ENCODE results near the gene SGSM2. TPM values are rescaled to one million over a fixed set of nuclear protein-coding genes. Genes with fewer than 3 reads are reported as not detected.
A peak's percentile ranks its signal among the peaks of the same experiment; 100 is the strongest.

Gene SGSM2
- polyA plus RNA-seq, 1 experiment = 43.6 TPM

DNA sequence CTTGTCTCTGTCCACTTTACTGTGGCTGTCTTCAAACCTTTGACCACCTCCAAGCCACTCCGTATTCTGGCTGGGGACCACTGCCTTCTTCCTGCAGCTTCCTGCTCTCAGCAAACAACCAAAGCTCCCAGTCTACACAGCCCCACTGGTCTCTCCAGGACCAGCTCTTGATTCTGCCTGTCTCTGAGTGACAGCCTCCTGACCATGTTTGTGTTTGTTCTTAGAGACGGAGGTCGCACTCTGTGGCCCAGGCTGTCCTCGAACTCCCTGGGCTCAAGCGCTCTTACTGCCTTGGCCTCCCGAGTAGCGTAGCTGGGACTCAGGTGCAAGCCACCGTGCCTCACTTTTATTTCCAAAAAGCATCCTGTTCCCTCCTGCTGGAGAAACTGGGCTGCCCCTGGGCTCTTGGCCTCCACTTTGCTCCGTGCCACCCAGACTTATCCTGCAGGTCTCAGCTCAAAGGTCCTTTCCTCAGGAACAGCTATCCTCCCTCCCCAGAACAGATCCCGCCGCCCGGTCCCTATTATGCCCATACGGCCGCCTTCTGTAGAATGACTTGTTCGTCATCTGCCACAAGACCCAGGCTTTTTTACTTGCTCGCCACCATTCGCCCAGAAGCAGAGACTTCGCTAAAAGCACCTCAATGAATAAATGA lies 54.4 kb downstream of the SGSM2 start:
- CTCF ChIA-PET = interaction anchor here (0.7 to 15.4 kb wide), 7 partner anchors 9 to 23 kb away, joined by 3 to 356 read pairs (median 3); no protein-coding TSS in a partner anchor
- TF ChIP-seq, protein P1, sequence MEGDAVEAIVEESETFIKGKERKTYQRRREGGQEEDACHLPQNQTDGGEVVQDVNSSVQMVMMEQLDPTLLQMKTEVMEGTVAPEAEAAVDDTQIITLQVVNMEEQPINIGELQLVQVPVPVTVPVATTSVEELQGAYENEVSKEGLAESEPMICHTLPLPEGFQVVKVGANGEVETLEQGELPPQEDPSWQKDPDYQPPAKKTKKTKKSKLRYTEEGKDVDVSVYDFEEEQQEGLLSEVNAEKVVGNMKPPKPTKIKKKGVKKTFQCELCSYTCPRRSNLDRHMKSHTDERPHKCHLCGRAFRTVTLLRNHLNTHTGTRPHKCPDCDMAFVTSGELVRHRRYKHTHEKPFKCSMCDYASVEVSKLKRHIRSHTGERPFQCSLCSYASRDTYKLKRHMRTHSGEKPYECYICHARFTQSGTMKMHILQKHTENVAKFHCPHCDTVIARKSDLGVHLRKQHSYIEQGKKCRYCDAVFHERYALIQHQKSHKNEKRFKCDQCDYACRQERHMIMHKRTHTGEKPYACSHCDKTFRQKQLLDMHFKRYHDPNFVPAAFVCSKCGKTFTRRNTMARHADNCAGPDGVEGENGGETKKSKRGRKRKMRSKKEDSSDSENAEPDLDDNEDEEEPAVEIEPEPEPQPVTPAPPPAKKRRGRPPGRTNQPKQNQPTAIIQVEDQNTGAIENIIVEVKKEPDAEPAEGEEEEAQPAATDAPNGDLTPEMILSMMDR (IDR thresholded peaks at IDR 0.05; ENCODE audit: insufficient read depth, low read depth, low read length) = no peak
- H3K4me3 ChIP-seq (ENCODE audit: low read depth, low read length) = peak overlapping the region; percentile 35
- H3K36me3 ChIP-seq (ENCODE audit: control insufficient read depth, insufficient read depth, low read length) = peaks cover 7% of the 10 kb centered on the region; the same call in 1 of the 2 replicates
- no peaks in the 10 kb centered on the region for H3K27me3 ChIP-seq (ENCODE audit: control insufficient read depth, insufficient read depth, low read length)
- POLR2A ChIA-PET = interaction anchor here (0.7 kb wide), 2 partner anchors 9 to 10 kb away, joined by 3 read pairs; no protein-coding TSS in a partner anchor
- DNase-seq (ENCODE audit: low read depth) = no peak

DNA sequence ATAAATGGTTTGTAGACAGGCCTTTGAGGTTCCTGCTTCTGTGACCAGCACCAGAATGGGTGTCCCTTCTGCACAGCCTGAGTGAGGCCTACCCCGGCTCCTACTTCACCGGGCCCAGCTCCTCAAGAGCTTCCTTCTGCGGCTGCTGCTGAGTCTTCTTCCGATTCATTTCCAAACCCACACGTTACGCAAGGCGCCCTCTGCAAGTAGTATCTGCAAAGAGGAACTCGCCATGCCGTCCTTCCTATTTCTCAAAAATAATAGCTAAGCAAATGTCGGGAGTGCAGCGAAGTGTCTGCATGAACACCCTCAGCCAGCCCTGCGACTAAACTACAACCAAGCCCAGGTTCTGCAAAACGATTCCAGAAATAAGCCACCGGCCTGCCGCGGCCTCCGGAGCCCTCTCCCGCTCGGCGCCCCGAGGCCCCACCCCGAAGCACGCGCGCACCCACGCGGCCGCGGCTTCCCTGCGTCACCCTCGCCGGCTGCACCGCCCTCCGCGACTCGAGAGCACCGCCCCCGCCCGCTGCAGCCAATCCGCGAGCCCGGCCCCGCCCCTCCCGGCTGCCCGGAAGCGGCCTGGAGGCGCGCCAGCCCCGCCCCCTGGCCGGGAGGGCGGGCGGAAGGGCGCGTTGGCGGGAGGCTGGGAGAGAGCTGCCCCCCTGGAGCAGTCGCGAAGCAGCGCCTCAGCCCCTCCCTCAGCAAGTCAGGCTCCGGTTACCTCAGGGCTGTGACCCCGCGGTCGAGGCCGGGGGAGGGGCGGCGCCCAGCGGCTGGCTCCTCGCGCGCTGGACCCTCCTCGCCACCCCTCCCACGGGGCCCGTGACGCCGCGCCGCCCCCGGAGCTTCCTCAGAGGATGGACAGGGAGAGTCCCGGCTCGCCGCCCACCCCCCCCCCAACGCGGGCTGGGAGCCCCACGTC lies 55.2 kb downstream of the SGSM2 start:
- ChIA-PET CTCF (interaction anchor here (0.7 to 15.4 kb wide), 7 partner anchors 10 to 29 kb away, joined by 3 to 356 read pairs (median 8); no protein-coding TSS in a partner anchor), POLR2A (interaction anchor here (0.6 to 0.7 kb wide), 5 partner anchors 9 to 1366 kb away, joined by 3 read pairs; no protein-coding TSS in a partner anchor)
- no peaks in the 10 kb centered on the region for H3K27me3 ChIP-seq (ENCODE audit: control insufficient read depth, insufficient read depth, low read length)
- H3K4me3 ChIP-seq (ENCODE audit: low read depth, low read length) = peak overlapping the region; percentile 53
- peaks cover 4% of the 10 kb centered on the region; the same call in 1 of the 2 replicates for H3K36me3 ChIP-seq (ENCODE audit: control insufficient read depth, insufficient read depth, low read length)
- TF ChIP-seq, protein P1 (IDR thresholded peaks at IDR 0.05; ENCODE audit: insufficient read depth, low read depth, low read length) = no peak
- DNase-seq (ENCODE audit: low read depth) = peak; percentile 60

DNA sequence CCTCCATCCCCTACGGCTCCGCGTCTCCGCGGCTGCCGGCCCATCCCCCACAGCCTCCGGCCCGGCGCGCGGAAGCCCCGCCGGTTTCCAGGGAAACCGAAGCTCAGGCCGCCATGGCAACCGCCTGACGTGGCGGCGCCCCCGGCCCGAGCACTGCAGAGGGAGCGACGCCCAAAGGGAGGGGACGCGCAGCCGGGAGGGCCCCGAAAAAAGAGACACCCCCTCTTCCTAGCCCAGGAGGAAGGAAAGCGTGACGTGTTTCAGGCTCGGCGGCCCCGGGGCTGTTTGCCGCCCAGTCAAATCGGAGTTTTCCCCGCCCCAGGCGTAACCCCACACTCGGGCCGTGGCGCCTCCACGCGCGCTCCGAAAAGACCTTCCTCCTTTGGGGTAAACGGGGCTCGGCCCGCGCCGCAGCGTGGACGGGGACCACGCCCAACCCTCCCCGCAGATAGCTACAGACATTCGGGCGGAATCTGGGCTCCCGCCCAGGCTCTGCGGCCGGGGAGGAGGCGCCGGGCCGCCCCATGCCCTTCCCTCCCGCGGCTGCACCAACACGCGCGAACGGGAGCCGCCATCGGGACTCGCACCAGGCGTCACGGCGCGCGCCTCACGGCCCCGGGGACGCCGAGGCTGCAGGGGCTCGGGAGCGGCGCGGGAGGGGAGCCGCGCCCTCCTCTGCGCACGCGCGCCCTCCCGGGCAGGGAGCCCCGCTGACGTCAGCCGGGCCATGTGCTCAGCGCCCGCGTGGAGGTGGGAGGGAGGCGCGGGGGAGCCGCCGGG lies 56.1 kb downstream of the SGSM2 start:
- Histone ChIP-seq H3K36me3 (ENCODE audit: control insufficient read depth, insufficient read depth, low read length) (peaks cover 6% of the 10 kb centered on the region; the same call in 1 of the 2 replicates), H3K27me3 (ENCODE audit: control insufficient read depth, insufficient read depth, low read length) (no peaks in the 10 kb centered on the region), H3K4me3 (ENCODE audit: low read depth, low read length) (peak overlapping the region; percentile 53)
- ChIA-PET CTCF (interaction anchor here (1.2 to 3.8 kb wide), 4 partner anchors 11 to 28 kb away, joined by 3 to 50 read pairs (median 10); no protein-coding TSS in a partner anchor), POLR2A (interaction anchor here (0.6 kb wide), 4 partner anchors 14 to 1365 kb away, joined by 3 read pairs; no protein-coding TSS in a partner anchor)
- TF ChIP-seq, protein P1 (IDR thresholded peaks at IDR 0.05; ENCODE audit: insufficient read depth, low read depth, low read length) = no peak
- no peak for DNase-seq (ENCODE audit: low read depth)

DNA sequence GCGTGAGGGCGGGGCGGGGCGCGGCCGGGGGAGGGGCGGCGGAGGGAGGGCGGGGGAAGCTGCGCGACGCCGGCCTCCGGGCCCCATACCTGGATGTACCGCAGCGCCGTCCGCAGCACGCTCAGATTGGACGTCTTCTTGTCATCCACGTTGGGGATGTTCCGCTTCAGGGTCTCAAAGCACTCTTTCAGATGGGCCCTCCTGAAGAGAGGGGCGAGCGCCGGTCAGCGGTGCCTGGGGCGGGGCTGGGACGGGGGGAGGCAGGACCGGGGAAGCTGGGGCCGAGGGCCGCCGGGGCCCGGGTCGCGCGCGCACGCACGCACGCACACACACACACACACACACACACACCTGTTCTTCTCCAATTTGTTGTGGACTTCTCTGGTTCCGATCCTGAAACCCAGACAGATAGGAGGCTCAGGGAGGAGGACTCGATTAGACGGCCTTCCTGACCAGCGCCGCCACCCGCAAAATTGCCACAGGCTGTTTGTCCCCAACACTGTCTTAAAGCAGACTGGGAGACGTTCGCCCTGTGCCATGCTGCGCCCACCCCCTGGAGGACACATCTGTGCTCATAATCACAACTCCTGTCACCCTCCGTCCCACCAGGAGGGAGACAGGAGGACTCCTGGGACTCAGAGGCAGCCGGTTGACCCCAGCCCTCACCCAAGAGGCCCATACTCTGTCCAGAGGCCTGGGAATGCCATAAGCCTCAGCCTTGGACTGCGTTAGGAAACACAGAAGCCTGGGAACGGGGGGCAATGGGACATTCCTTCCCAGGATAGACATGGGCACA lies 56.9 kb downstream of the SGSM2 start:
- POLR2A ChIA-PET = interaction anchor here (0.6 kb wide), 1 partner anchor 696 kb away, joined by 3 read pairs; no protein-coding TSS in a partner anchor
- DNase-seq (ENCODE audit: low read depth) = no peak
- TF ChIP-seq, protein P1 (IDR thresholded peaks at IDR 0.05; ENCODE audit: insufficient read depth, low read depth, low read length) = no peak
- Histone ChIP-seq H3K4me3 (ENCODE audit: low read depth, low read length) (peak overlapping the region; percentile 32), H3K36me3 (ENCODE audit: control insufficient read depth, insufficient read depth, low read length) (peaks cover 6% of the 10 kb centered on the region; the same call in 1 of the 2 replicates), H3K27me3 (ENCODE audit: control insufficient read depth, insufficient read depth, low read length) (no peaks in the 10 kb centered on the region)
- CTCF ChIA-PET = interaction anchor here (1.2 to 3.8 kb wide), 3 partner anchors 11 to 28 kb away, joined by 3 to 50 read pairs (median 11); no protein-coding TSS in a partner anchor

Data from BJ (cell line).